22Rv1 (cell line): ENCODE data around the gene PTPN13.
A peak's percentile ranks its signal among the peaks of the same experiment; 100 is the strongest.

ENCODE experiments used
- H3K27ac ChIP-seq: fragments of 450-650 bp; 2 replicates; pipeline ENCODE4 v1.5.1; 2017
- CTCF ChIP-seq: fragments of 450-650 bp; IDR thresholded peaks from 2 replicates; pipeline ENCODE4 v1.5.1; 2017; ENCODE audit warnings: mild to moderate bottlenecking
- ZFX ChIP-seq: fragments of 450-650 bp; IDR thresholded peaks from 2 replicates; pipeline ENCODE4 v1.6.1; 2017; ENCODE audit warnings: antibody characterized with exemption, borderline replicate concordance

Gene PTPN13

GRCh38 chr4:86741846-86742245 lies 147.7 kb downstream of the PTPN13 start:
- no peak overlapping the region for H3K27ac ChIP-seq
- no peak for TF ChIP-seq CTCF
- TF ChIP-seq ZFX: no peak

GRCh38 chr4:86744570-86744969 lies 150.5 kb downstream of the PTPN13 start:
- TF ChIP-seq ZFX (no peak), CTCF (no peak)
- H3K27ac ChIP-seq: peak overlapping the region; percentile 15

GRCh38 chr4:86749121-86749520 lies 155.0 kb downstream of the PTPN13 start:
- no peak overlapping the region for H3K27ac ChIP-seq
- no peak for TF ChIP-seq ZFX
- no peak for TF ChIP-seq CTCF

GRCh38 chr4:86755388-86755787 lies 161.3 kb downstream of the PTPN13 start:
- TF ChIP-seq ZFX: no peak
- TF ChIP-seq CTCF: no peak
- H3K27ac ChIP-seq: no peak overlapping the region

- no peak overlapping the region for H3K27ac ChIP-seq
- TF ChIP-seq CTCF (no peak), ZFX (no peak)
These were observed 163.4 kb downstream of the PTPN13 start for GRCh38 chr4:86757468-86757867.

- no peak overlapping the region for H3K27ac ChIP-seq
- TF ChIP-seq CTCF (no peak), ZFX (no peak)
These were observed 165.2 kb downstream of the PTPN13 start for GRCh38 chr4:86759298-86759697.

- no peak for TF ChIP-seq ZFX
- no peak for TF ChIP-seq CTCF
- H3K27ac ChIP-seq: no peak overlapping the region
These were observed 168.5 kb downstream of the PTPN13 start for GRCh38 chr4:86762649-86763048.
